ENCODE results near the gene CA10.
A peak's percentile ranks its signal among the peaks of the same experiment; 100 is the strongest.

The CA10 gene

DNA sequence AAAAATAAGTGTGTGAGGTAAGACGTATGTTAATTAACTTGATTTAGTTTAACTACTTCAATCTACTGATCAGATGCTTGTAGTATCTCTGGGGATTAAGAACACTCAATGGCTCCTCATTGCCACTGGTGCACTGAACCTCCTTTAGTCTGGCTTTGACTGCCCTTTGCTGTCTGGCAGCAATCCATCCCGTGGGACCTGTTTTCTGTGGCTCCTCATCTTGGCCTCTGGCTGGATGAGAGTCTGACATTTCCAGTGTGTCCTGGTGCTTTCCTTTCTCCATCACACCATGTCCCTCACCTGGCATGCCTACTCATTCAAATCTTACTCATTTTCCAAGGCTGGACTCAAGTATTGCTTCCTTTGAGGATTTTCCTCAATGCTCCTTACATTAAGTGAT lies 212.2 kb downstream of the CA10 start:
- DNase-seq, result no peak

DNA sequence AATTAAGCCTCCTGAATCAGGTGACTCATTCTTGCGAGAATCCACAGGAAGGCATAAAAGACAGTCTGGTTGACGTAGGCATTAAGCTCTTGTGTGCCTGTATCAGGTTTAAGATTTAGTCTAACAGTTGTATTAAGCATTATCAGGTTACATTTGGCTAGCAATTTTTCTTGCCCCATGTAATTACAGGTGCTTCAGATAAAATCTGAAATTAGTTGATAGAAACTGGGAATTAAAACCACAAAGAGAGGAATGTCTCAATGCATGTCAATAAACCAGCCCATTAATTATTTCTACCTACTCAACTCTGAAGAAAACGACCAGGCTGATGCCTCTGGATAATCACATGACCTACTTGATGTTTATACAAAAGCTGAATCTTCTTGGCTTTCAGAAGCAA lies 217.2 kb downstream of the CA10 start:
- DNase-seq, result no peak

DNA sequence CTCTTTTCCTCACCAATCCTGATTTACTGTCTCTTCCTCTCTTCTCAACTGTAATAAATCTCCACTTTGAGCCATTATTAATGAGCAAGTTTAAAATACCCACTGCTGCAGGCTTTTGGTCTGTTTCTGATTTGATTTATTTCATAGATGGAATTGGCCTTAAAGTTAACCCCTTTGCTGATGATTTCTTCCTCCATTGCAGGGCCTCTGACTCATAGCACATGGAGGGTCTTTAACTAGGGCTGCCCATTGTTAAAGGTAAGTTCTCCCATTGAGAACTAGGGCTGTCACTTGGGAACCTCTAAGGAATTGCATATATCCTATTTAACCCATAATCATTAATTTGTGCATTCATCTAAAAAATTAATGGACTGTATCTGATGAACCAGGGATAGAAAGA lies 221.2 kb downstream of the CA10 start:
- no peak for DNase-seq

DNA sequence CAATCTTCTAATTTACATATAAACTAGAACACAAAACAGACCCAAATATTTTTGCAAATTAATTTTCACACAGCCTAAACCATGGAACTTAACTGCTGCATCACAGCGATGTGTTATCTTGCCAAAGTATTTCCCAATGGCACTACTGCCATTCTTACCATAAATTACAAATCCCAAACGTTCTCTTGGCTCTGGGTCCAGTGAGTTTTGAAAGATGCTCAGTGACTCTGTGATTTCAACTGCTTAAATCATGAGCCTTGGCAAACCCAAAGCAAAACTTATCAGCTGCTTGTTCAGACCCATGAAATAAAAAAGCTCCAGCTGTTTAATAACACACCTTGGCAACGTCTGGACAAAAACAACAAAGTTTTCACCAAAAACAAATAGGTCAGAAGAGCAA lies 223.0 kb downstream of the CA10 start:
- no peak for DNase-seq

DNA sequence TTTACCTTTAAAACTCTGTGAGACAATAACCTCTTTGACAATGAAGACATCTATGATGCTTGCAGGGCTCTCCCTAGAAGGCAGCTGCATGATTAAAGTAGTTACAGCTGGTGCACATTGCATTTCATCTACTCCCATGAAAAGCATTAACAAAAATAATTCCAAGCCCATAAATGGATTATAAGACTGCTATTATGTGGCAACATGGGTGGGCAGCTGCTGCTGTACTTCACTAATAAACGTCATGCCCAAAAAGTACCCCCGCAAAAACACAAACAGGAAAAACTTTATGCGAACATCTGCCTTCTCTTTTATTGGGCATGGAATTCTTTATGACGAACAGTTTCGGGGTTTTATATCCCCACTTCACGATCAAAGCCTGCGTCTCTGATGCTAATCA lies 224.9 kb downstream of the CA10 start:
- no peak for DNase-seq

DNA sequence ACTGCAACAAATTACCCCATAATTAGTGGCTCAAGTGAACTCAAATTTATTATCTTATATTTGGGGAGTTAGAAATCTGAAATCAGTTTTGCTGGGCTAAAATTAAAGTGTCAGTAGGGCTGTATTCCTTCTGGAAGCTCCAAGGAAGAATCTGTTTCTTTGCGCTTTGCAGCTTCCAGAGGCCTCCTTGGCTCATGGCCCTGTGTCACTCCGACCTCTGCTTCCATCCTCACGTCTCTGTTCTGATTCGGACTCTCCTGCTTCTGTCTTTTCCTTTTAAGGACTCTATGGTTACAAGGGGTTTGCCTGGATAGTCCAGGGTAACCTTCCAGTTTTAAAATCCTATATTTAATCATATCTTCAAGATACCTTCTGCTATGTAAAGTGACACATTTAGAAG lies 232.1 kb downstream of the CA10 start:
- no peak for DNase-seq

DNA sequence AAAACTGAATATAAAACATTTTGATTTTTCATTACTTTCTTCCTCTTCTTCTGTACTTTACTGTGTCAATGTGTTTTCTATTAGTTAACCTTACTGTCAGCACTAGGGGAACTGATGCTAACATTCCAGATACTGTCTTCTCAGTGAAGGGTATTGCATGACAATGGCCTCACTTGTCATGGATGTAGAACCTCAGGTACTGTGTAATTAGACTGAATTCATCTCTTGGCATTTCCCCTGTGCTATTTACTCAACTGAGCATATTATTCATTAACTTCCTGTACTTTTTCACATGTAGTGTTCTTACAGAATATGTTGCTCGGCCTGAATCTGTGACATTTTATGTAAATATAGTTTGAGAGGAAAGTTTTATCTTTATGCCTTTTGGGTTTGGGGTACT lies 237.0 kb downstream of the CA10 start:
- no peak for DNase-seq

DNA sequence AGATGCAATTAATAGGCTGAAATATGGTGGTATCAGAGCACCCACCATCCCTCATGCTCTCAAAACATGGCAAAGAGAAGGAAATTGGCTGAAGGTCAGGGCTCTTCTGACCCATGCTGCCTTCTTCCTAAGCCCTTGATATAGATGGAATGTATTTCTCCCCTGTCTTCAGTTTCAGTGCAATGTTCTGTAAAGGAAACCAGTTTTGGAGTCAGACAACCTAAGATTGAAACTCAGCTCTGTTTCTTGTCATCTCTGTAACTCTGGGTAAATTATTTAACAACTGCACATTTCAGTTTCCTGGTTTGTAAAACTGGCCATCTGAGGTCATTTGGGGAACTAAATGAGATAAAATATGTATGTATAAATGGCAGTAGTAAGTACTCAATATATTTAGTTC lies 243.9 kb downstream of the CA10 start:
- no peak for DNase-seq

DNA sequence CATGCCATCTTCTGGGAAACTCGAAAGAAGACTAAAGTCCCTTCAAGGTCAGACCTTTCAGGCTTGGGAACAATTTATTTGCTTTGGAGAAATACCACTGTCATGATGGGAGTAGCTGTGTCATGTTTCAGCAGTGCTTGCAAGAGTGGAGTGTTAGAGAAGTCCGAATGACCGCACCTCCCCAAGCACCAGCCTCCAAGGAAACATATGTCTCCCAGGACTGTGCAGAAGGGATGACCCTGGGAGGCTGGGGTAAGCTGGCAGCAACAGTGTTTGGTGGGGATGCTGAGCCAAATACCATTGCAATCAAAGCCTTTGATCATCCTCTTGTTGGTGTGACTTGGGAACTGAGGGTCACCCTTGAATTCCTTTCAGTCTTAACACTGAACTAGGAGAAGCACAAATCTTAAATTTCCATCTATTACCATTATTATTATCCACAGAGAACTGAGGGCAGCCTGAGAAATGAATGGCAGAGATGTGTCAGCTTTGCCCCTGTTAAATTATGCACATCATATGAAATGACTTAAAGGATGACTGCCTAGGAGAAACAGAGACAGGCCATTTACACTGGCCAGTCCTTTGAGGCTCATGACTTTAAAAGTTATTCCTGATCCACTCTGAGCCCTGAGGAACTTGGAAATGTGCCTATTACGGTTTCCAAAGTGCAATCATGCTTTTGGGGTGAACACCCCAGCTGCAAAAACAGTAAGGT lies 244.9 kb downstream of the CA10 start:
- DNase-seq, result no peak

DNA sequence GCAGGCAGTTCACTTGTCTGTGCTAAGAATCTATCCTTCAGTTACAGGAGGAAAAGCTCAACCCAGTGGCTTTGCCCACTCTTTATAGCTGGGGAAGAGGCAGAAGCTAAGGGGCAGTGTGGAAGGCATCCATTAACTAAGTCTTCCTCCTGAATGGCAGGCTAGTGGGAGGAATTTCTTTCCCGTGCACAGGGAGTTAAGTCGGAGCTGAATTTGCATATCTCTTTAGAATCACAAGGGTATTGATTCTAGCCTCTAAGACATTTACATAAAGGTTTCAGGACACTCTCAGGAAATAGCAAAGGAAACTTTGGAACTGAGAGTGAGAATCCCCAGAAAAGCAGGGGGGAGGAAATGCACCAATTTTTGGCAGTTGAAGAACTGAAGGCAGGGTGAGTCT lies 245.6 kb downstream of the CA10 start:
- no peak for DNase-seq

DNA sequence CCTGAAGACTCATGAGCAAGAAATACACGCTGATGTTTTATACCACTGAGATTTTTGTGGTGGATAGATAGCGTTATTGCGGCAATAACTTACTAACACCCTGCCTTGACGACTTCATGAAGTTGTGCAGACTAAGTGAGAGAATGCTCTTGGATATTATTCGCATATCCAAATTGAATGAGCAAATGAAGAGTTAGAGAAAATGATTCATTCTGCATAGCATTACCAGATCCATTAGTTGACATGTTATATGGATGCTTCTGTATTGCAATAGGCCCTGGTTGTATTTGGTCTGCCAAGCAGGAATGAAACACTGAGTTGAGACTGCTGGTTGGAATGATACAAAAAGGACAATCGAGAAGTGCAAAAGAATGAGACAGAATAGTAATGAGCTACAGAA lies 247.3 kb downstream of the CA10 start:
- no peak for DNase-seq

DNA sequence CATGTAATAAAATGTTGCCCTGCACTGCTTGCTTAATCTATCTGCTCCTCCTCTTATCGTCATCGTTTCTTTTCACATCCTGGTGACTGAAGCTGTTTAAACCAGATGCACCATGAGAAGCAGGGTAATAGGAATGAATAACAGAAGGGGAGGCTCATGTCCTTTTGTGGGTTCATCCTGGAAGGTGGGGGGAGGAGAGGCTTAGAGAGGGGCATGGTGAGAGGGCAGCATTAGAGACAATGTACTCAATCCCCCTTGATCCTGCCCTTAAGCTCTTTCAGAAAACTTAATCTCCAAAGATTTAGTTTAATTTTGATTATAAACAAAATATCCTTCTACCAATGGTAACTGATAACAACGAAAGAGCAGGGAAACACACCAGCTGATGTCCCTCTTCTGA lies 248.5 kb downstream of the CA10 start:
- no peak for DNase-seq

DNA sequence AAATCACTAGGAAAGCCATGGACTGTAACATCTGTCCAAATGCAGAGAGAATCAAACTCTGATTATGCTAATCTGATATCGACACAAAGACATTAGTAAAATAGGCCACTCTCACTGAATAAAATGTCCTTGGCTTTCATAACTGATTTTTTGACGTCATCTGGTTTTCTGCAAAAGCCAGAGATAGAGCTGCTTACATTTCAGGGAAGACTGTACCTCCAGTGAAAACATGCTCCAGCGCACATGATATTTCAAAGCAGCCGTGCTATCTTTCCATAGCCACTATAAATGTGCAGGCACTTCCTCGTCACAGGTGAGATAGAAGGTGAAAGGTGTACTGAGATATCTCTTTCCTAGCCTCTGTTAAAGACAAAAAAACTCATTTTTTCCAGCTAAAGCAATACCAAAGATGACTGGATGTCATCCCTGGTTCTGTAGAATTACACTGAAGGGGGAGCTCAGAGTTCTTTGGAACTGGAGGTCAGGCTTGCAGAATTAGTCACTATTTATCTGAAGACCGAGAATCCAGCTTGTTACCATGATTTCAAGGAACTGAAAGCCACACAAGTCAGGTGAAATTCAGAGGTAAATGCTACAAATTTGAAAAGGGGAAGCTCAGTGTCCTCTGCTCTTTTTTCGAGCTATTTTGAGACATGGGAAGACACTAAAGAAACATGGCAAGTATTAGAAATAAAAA lies 249.5 kb downstream of the CA10 start:
- DNase-seq, result no peak

DNA sequence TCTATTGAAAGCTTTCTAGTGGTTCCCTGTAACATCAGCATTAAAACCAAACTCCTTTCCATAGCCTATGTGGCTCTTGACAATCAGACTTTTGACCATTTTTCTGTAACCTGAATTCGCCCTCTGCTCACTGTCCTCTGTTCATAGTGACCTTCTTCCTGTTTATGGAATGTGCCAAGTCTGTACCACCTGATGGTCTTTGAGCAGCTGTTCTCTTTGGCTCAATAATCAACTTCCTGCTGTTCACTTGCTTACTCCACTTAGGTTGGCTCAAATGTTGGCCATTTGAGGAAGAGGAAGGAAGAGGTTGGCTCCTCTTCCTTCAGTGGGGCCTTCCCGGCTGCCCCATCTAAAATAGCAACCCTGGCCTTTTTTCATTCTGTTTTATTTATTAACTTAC lies 251.5 kb downstream of the CA10 start:
- no peak for DNase-seq

DNA sequence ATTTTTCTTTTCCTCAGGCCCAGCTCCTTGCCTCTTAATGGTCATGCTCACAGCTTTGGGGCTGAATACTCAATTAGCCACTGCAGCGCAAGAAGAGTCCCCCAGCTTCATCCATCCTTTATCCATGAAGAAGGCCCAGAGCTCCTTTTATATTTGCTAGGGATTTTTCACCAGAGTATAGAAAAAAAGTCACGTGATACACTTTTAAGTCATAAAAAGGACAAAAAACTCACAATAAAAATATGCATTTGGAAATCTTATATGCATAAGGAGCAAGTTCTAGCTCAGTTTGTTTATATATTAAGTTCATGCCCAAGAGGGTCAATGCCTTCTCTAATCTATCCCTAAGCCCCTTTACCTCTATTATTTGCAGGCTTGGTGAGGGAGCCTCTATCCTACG lies 254.1 kb downstream of the CA10 start:
- no peak for DNase-seq

DNA sequence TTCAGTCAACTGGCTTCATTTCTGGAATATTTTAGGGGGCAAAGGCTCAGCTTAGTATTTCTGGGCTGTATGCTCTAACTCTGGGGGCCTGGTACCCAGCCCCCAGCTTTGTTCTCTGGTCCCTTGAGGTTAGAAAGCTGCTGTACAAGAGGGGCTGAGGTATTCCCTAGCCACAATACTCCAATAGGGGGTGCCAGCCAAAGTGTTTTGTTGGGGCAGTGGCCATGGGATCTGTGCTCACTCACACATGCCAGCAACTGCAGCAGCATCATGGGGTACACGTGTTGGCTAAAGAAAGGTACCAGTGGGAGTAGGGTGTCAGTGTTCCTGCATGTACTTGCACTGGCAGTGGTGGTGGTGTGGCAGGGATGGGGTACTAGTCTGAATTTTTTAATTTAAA lies 257.3 kb downstream of the CA10 start:
- DNase-seq, result no peak

DNA sequence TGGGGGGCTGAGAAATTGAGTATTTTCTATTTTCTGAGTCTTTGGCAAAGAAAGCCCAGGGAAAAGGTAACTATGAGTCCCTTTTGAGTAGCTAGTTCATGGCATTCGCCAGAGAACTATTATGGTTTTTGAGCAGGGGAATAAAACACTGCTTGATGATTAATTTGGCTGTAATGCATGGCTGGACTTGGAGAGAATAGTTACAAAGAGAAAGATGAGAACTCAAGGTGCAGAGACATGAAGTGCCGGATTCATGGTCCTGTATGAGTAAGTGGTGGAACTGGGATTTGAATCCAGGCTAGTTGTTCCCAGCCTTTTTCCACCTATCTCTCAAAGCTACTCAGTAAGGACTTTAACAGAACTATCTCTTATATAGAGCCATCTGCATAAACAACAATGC lies 266.6 kb downstream of the CA10 start:
- no peak for DNase-seq

DNA sequence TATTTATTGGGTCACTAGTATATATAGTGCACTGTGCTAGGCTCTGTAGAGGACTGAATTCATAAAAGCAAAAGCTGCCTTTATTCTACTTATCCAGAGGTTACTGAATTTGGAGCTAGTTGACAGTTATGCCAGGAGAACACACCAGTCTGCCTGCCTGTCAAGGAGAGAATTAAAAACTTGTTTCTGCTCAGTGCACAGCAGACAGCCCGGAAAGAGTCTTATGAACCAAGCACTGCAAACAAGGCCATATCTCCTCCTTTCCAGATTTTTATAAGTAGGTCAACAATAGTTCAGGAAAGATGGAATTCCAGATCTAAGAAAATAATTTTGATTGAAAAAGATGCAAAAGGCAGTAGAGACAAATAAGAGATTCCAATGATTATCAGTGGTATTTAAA lies 267.8 kb downstream of the CA10 start:
- no peak for DNase-seq

DNA sequence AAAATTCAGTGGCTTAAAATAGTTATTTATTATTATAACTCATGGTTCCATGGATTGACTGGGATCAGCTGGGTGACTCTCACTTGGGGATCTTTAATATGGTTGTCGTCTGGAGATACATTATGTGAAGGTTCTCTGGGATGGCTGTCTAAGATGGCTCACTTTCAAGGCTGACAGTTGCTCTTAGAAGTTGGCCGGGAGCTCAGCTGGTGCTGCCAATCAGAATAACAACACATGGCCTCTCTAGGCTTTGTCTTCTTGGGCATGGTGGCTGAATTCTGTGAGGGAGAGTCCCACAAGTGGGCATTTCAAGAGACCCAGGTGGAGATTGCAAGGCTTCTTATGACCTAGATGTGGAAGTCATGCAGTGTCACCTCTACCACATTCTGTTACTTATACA lies 269.7 kb downstream of the CA10 start:
- DNase-seq, result no peak

DNA sequence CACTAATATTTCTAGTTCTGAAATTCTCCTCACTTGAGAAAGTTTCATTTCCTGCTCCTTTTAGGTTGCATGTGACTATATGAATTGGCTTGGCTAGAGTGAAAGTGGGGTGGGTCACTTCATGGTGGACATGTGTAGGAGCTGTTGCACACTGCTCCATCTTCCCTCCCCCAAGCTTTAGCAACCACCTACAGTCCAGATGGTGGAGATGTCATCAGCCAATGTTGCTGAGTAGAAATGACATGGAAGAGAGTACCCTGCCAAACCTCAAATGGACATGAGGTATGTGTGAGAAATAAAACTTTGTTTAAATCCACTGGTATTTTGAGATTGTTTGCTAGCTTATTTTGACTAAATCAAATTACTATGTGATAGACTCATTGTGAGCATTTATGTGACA lies 281.5 kb downstream of the CA10 start:
- no peak for DNase-seq

DNA sequence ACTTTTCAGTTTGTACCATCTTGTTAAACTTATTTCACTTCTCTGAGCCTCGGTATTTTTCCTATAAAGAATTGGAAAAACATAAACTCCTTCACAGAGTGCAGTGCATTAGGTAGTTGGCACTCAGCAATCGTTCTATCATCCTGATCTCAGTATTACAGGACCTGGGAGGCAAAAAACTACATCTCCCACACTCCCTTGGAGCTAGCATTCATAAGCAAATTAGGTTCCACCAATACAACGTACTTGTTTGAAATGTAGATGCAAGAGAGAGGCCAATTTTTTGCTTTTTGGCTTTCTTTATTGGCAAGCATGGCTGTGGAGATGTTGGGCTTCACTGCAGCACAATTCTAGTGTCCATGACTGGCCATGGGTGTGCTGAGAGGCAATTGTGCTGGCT lies 285.2 kb downstream of the CA10 start:
- DNase-seq, result no peak

DNA sequence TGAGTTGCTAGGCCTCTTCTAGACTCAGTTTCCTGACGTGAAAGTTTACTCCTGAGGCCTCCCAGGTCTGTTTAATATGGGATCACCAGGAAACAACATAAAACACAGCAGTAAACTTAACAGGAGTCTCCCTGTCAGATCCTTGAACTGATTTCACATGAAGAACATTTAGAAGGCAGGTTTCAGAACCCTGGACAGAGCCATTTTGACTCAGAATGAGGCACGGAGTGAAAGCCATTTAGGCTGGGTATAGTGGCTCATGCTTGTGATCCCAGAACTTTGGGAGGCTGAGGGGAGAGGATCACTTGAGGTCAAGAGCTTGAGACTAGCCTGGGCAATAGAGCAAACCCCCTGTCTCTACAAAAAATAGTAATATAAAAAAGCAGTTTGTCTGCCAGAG lies 289.1 kb downstream of the CA10 start:
- DNase-seq, result peak; percentile 15

DNA sequence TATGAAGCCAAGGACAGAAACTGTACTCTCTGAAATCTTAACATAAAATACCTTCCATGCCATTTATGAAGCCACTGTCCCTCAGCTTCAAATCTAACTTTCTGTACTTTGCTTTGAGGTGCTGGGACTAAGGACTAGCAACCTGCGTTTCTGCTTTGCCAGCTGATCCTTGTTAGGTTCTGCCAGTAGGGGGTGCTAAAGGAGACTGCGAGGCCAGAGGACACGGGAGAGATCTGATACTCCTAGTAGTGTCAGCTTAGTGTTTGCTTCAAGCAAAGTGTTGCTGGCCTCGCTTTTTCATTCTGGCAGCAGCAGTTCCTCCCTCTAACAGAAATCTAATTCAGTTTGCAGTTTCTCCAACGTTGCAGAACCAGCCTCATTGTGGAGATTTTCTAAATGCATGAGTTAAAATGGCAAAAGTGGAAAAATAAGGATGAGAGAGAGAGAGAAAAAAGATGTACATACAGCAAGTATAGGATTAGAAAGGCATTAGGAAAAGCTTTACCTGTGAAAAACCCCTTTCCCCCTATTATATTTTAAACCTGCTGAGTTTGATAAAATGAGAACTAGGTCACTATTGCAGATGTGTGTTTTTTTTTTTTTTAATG lies 297.5 kb downstream of the CA10 start:
- no peak for DNase-seq

DNA sequence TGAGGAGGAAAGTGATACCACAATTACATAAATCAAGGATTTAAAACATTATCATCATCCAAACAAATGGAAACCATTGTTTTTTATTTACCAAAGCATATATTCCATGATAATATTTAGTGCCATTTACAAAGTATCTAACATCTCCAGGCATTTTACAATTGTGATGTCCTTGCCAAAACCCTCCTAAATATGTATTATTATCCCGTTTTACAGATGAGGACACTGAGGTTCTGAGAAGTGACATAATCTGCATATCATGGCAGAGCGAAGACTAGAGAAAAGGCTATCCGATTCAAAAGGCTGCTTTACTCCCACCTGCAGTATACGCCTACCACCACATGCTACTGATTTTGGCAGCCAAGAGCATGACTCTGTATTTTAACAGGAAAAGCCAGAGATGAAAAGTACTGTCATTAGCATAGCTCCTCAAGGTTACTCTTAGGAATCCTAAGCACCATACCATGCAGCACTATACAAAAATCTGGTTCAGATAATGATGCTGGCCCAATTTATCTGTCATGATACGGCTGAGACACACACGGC lies 301.4 kb downstream of the CA10 start:
- no peak for DNase-seq

Measured in MV-4-11 (cell line).